GM23338 (cell line): ENCODE results near the gene AGR3.

ENCODE experiments used
- CREB1 ChIP-seq: fragments of 250-450 bp; sonication (Bioruptor Pico); IDR thresholded peaks from 2 replicates; pipeline ENCODE4 v1.5.0; 2020; ENCODE audit warnings: low read depth, mild to moderate bottlenecking, moderate library complexity
- EZH2 ChIP-seq: fragments of 200-600 bp; sonication (generic); IDR thresholded peaks from one replicate; pipeline ENCODE4 v1.8.0; 2017; ENCODE audit warnings: antibody characterized with exemption, mild to moderate bottlenecking, low read depth; ENCODE audit not compliant: unreplicated experiment
- EZH2phosphoT487 ChIP-seq: fragments of 200-600 bp; sonication (generic); IDR thresholded peaks from one replicate; pipeline ENCODE4 v1.8.1; 2018; ENCODE audit warnings: antibody characterized with exemption; ENCODE audit not compliant: unreplicated experiment
- JUNB ChIP-seq: IDR thresholded peaks from one replicate; pipeline ENCODE4 v1.6.1; 2016; ENCODE audit warnings: antibody characterized with exemption; ENCODE audit not compliant: unreplicated experiment
- NANOG ChIP-seq: IDR thresholded peaks from 2 replicates; pipeline ENCODE4 v1.6.1; 2016; ENCODE audit warnings: antibody characterized with exemption, borderline replicate concordance
- POLR2AphosphoS5 ChIP-seq: IDR thresholded peaks from 2 replicates; pipeline ENCODE4 v1.6.1; 2016; ENCODE audit warnings: antibody characterized with exemption, low read depth
- TF ChIP-seq, protein P1 (sequence below), 2 experiments: fragments of 200-600 bp in 1 of 2; sonication (generic) in 1 of 2; conservative IDR thresholded peaks; 2 replicates each; pipeline versions ENCODE4 v1.5.1 to v1.6.1; 2016 to 2017; ENCODE audit warnings: antibody characterized with exemption in 2 of 2, low read depth in 2 of 2, mild to moderate bottlenecking in 2 of 2, moderate library complexity in 1 of 2
- TF ChIP-seq, protein P2 (sequence below): IDR thresholded peaks from one replicate; pipeline ENCODE4 v1.6.1; 2018; ENCODE audit warnings: antibody characterized with exemption; ENCODE audit not compliant: unreplicated experiment
- TF ChIP-seq, protein P3 (sequence below): IDR thresholded peaks from 2 replicates; pipeline ENCODE4 v1.6.1; 2016; ENCODE audit warnings: antibody characterized with exemption
- TF ChIP-seq, protein P4 (sequence below): fragments of 250-450 bp; sonication (Bioruptor Pico); IDR thresholded peaks from 2 replicates; pipeline ENCODE4 v1.5.0; 2020; ENCODE audit warnings: mild to moderate bottlenecking, moderate library complexity

DNA sequence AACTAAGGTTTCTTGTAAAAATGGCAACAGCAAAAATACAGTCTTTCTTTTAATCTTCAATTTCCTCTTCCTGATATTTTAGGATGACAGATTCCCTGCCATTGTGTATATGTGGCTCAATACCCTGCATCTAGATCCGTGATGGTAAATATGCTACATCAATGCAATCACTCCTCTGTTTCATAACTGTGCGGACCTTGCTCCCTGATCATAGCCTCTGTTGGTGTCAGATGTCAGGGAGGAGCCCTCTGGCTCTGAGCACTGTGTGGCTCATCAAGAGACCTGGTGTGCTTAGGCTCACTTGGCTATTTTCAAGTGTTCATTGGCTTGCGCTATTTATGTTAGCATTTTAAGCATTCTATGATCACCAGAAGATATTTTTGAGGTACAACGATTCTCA, 33.0 kb upstream of the AGR3 start:
- TF ChIP-seq, protein P1, sequence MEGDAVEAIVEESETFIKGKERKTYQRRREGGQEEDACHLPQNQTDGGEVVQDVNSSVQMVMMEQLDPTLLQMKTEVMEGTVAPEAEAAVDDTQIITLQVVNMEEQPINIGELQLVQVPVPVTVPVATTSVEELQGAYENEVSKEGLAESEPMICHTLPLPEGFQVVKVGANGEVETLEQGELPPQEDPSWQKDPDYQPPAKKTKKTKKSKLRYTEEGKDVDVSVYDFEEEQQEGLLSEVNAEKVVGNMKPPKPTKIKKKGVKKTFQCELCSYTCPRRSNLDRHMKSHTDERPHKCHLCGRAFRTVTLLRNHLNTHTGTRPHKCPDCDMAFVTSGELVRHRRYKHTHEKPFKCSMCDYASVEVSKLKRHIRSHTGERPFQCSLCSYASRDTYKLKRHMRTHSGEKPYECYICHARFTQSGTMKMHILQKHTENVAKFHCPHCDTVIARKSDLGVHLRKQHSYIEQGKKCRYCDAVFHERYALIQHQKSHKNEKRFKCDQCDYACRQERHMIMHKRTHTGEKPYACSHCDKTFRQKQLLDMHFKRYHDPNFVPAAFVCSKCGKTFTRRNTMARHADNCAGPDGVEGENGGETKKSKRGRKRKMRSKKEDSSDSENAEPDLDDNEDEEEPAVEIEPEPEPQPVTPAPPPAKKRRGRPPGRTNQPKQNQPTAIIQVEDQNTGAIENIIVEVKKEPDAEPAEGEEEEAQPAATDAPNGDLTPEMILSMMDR (conservative IDR thresholded peaks at IDR 0.05; ENCODE audit: low read depth in 2 of 2) = no peak
- TF ChIP-seq EZH2phosphoT487 = no peak
- TF ChIP-seq, protein P2, sequence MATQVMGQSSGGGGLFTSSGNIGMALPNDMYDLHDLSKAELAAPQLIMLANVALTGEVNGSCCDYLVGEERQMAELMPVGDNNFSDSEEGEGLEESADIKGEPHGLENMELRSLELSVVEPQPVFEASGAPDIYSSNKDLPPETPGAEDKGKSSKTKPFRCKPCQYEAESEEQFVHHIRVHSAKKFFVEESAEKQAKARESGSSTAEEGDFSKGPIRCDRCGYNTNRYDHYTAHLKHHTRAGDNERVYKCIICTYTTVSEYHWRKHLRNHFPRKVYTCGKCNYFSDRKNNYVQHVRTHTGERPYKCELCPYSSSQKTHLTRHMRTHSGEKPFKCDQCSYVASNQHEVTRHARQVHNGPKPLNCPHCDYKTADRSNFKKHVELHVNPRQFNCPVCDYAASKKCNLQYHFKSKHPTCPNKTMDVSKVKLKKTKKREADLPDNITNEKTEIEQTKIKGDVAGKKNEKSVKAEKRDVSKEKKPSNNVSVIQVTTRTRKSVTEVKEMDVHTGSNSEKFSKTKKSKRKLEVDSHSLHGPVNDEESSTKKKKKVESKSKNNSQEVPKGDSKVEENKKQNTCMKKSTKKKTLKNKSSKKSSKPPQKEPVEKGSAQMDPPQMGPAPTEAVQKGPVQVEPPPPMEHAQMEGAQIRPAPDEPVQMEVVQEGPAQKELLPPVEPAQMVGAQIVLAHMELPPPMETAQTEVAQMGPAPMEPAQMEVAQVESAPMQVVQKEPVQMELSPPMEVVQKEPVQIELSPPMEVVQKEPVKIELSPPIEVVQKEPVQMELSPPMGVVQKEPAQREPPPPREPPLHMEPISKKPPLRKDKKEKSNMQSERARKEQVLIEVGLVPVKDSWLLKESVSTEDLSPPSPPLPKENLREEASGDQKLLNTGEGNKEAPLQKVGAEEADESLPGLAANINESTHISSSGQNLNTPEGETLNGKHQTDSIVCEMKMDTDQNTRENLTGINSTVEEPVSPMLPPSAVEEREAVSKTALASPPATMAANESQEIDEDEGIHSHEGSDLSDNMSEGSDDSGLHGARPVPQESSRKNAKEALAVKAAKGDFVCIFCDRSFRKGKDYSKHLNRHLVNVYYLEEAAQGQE = no peak
- no peak for TF ChIP-seq POLR2AphosphoS5
- no peak for TF ChIP-seq EZH2
- TF ChIP-seq, protein P3, sequence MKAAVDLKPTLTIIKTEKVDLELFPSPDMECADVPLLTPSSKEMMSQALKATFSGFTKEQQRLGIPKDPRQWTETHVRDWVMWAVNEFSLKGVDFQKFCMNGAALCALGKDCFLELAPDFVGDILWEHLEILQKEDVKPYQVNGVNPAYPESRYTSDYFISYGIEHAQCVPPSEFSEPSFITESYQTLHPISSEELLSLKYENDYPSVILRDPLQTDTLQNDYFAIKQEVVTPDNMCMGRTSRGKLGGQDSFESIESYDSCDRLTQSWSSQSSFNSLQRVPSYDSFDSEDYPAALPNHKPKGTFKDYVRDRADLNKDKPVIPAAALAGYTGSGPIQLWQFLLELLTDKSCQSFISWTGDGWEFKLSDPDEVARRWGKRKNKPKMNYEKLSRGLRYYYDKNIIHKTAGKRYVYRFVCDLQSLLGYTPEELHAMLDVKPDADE = no peak
- no peak for TF ChIP-seq JUNB
- no peak for TF ChIP-seq CREB1 (CRISPR knock-in tag)
- TF ChIP-seq, protein P4, sequence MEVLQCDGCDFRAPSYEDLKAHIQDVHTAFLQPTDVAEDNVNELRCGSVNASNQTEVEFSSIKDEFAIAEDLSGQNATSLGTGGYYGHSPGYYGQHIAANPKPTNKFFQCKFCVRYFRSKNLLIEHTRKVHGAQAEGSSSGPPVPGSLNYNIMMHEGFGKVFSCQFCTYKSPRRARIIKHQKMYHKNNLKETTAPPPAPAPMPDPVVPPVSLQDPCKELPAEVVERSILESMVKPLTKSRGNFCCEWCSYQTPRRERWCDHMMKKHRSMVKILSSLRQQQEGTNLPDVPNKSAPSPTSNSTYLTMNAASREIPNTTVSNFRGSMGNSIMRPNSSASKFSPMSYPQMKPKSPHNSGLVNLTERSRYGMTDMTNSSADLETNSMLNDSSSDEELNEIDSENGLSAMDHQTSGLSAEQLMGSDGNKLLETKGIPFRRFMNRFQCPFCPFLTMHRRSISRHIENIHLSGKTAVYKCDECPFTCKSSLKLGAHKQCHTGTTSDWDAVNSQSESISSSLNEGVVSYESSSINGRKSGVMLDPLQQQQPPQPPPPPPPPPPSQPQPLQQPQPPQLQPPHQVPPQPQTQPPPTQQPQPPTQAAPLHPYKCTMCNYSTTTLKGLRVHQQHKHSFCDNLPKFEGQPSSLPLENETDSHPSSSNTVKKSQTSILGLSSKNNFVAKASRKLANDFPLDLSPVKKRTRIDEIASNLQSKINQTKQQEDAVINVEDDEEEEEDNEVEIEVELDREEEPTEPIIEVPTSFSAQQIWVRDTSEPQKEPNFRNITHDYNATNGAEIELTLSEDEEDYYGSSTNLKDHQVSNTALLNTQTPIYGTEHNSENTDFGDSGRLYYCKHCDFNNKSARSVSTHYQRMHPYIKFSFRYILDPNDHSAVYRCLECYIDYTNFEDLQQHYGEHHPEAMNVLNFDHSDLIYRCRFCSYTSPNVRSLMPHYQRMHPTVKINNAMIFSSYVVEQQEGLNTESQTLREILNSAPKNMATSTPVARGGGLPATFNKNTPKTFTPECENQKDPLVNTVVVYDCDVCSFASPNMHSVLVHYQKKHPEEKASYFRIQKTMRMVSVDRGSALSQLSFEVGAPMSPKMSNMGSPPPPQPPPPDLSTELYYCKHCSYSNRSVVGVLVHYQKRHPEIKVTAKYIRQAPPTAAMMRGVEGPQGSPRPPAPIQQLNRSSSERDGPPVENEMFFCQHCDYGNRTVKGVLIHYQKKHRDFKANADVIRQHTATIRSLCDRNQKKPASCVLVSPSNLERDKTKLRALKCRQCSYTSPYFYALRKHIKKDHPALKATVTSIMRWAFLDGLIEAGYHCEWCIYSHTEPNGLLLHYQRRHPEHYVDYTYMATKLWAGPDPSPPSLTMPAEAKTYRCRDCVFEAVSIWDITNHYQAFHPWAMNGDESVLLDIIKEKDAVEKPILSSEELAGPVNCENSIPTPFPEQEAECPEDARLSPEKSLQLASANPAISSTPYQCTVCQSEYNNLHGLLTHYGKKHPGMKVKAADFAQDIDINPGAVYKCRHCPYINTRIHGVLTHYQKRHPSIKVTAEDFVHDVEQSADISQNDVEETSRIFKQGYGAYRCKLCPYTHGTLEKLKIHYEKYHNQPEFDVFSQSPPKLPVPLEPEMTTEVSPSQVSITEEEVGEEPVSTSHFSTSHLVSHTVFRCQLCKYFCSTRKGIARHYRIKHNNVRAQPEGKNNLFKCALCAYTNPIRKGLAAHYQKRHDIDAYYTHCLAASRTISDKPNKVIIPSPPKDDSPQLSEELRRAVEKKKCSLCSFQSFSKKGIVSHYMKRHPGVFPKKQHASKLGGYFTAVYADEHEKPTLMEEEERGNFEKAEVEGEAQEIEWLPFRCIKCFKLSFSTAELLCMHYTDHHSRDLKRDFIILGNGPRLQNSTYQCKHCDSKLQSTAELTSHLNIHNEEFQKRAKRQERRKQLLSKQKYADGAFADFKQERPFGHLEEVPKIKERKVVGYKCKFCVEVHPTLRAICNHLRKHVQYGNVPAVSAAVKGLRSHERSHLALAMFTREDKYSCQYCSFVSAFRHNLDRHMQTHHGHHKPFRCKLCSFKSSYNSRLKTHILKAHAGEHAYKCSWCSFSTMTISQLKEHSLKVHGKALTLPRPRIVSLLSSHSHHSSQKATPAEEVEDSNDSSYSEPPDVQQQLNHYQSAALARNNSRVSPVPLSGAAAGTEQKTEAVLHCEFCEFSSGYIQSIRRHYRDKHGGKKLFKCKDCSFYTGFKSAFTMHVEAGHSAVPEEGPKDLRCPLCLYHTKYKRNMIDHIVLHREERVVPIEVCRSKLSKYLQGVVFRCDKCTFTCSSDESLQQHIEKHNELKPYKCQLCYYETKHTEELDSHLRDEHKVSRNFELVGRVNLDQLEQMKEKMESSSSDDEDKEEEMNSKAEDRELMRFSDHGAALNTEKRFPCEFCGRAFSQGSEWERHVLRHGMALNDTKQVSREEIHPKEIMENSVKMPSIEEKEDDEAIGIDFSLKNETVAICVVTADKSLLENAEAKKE = no peak
- no peak for TF ChIP-seq NANOG
